ENCODE measurements around the gene CPSF7.

CPSF7 gene

DNA sequence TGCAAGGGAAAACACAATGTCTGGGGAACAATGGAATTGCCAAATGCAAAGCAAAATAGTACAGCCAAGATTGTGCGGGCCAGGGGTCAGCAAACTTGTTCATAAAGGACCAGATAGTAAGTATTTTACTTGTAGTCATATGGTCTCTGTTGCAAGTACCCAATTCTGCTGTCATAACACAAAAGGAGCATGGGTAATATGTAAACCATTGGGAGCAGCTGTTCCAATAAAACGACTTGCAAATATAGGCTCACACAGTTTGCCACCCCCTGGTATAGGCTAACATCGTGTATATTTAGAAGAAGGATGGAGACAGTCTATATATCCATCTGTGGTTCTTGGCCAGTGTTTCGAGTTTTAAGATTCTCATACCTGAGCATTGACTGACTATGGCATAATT lies 15.7 kb upstream of the CPSF7 start (continued):
- TF ChIP-seq ZNF184 (tag by site-specific recombination; IDR thresholded peaks at IDR 0.05) (no peak), ZNF596 (tag by site-specific recombination; IDR thresholded peaks at IDR 0.05) (no peak), SALL2 (tag by site-specific recombination; IDR thresholded peaks at IDR 0.05; ENCODE audit: borderline replicate concordance) (no peak)

DNA sequence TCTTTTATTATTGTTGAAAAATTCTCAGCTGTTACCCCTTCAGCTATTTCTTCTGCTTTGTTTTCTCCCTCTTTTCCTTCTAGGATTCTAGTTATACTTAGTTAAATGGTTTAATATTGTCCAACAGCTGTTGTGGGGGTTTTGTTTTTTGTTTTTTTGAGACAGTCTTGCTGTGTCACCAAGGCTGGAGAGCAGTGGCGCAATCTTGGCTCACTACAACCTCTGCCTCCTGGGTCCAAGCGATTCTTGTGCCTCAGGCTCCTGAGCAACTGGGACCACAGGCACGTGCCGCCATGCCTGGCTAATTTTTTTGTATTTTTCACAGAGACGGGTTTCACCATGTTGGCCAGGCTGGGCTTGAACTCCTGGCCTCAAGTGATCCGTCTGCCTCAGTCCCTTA lies 12.8 kb upstream of the CPSF7 start:
- CTCF ChIA-PET = interaction anchor here (1.4 to 2.0 kb wide), 2 partner anchors 35 to 74 kb away, joined by 6 to 9 read pairs; no protein-coding TSS in a partner anchor

DNA sequence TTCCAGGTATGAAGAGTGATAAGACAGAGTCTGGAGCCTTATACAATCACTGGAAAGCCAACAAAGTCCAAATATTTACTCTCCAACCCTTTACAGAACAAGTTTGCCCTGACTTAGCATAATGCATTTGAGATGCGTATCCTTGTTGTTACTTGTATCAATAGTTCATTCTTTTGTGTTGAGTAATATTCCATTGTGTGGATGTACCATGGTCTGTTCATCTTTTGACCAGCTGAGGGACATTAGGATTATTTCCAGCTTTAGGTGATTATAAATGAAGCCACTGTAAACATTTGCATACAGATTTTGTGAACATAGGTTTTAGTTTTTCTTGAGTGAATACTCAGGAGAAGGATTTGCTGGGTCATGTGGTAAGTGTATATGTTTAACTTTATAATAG lies 9.8 kb upstream of the CPSF7 start:
- TF ChIP-seq HOXA7 (CRISPR knock-in tag; IDR thresholded peaks at IDR 0.05; ENCODE audit: borderline replicate concordance) = no peak
- TF ChIP-seq ZNF596 (tag by site-specific recombination; IDR thresholded peaks at IDR 0.05) = no peak
- no peak for TF ChIP-seq KLF8 (tag by site-specific recombination; IDR thresholded peaks at IDR 0.05)
- TF ChIP-seq, protein P1, sequence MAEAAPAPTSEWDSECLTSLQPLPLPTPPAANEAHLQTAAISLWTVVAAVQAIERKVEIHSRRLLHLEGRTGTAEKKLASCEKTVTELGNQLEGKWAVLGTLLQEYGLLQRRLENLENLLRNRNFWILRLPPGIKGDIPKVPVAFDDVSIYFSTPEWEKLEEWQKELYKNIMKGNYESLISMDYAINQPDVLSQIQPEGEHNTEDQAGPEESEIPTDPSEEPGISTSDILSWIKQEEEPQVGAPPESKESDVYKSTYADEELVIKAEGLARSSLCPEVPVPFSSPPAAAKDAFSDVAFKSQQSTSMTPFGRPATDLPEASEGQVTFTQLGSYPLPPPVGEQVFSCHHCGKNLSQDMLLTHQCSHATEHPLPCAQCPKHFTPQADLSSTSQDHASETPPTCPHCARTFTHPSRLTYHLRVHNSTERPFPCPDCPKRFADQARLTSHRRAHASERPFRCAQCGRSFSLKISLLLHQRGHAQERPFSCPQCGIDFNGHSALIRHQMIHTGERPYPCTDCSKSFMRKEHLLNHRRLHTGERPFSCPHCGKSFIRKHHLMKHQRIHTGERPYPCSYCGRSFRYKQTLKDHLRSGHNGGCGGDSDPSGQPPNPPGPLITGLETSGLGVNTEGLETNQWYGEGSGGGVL (tag by site-specific recombination; IDR thresholded peaks at IDR 0.05) = no peak
- no peak for TF ChIP-seq HOXC10 (CRISPR knock-in tag; IDR thresholded peaks at IDR 0.05)
- TF ChIP-seq, protein P2, sequence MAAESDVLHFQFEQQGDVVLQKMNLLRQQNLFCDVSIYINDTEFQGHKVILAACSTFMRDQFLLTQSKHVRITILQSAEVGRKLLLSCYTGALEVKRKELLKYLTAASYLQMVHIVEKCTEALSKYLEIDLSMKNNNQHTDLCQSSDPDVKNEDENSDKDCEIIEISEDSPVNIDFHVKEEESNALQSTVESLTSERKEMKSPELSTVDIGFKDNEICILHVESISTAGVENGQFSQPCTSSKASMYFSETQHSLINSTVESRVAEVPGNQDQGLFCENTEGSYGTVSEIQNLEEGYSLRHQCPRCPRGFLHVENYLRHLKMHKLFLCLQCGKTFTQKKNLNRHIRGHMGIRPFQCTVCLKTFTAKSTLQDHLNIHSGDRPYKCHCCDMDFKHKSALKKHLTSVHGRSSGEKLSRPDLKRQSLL (tag by site-specific recombination; IDR thresholded peaks at IDR 0.05) = no peak
- TF ChIP-seq, protein P3, sequence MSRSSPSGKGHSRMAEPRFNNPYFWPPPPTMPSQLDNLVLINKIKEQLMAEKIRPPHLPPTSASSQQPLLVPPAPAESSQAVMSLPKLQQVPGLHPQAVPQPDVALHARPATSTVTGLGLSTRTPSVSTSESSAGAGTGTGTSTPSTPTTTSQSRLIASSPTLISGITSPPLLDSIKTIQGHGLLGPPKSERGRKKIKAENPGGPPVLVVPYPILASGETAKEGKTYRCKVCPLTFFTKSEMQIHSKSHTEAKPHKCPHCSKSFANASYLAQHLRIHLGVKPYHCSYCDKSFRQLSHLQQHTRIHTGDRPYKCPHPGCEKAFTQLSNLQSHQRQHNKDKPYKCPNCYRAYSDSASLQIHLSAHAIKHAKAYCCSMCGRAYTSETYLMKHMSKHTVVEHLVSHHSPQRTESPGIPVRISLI (tag by site-specific recombination; IDR thresholded peaks at IDR 0.05) = no peak
- no peak for TF ChIP-seq ZNF785 (tag by site-specific recombination; IDR thresholded peaks at IDR 0.05)
- TF ChIP-seq ZNF24 (tag by site-specific recombination; IDR thresholded peaks at IDR 0.05) = no peak
- no peak for TF ChIP-seq SCRT2 (tag by site-specific recombination; IDR thresholded peaks at IDR 0.05)
- TF ChIP-seq ZNF670 (tag by site-specific recombination; IDR thresholded peaks at IDR 0.05; ENCODE audit: low read depth) = no peak
- no peak for TF ChIP-seq ZNF600 (tag by site-specific recombination; IDR thresholded peaks at IDR 0.05)
- TF ChIP-seq ZSCAN30 (tag by site-specific recombination; IDR thresholded peaks at IDR 0.05) = no peak
- TF ChIP-seq ZNF660 (tag by site-specific recombination; IDR thresholded peaks at IDR 0.05) = no peak
- TF ChIP-seq TRIM28 (IDR thresholded peaks at IDR 0.05; ENCODE audit: borderline replicate concordance, low read length) = no peak
- no peak for TF ChIP-seq ZNF16 (tag by site-specific recombination; IDR thresholded peaks at IDR 0.05; ENCODE audit: low read depth)
- no peak overlapping the region for H3K4me3 ChIP-seq (ENCODE audit: low read depth, low read length)
- no peaks in the 10 kb centered on the region for H3K4me1 ChIP-seq (ENCODE audit: control insufficient read depth, insufficient read depth, low read length)
- H3K9me3 ChIP-seq (ENCODE audit: control insufficient read depth, insufficient read depth, low read depth, low read length) = no peaks in the 10 kb centered on the region
- H3K36me3 ChIP-seq (ENCODE audit: control insufficient read depth in 2 of 2, insufficient read depth in 1 of 2, low read length in 2 of 2) = peaks cover 36 to 82% of the 10 kb centered on the region in 2 experiments
- CTCF ChIA-PET = interaction anchor here (0.6 to 1.4 kb wide), 3 partner anchors 77 to 462 kb away, joined by 4 to 7 read pairs (median 4); no protein-coding TSS in a partner anchor
- H3K27ac ChIP-seq (ENCODE audit: extremely low read depth, low read depth, low read length) = no peak overlapping the region
- POLR2A ChIA-PET = interaction anchor here (2.0 kb wide), 1 partner anchor 10 kb away, joined by 7 read pairs; the partner anchor contains the start of genes CPSF7 and SDHAF2

More for the DNA sequence above, 12.8 kb upstream of the CPSF7 start:
- Histone ChIP-seq H3K9me3 (ENCODE audit: control insufficient read depth, insufficient read depth, low read depth, low read length) (no peaks in the 10 kb centered on the region), H3K4me3 (ENCODE audit: low read depth, low read length) (no peak overlapping the region), H3K36me3 (ENCODE audit: control insufficient read depth in 2 of 2, insufficient read depth in 1 of 2, low read length in 2 of 2) (peaks cover 32 to 91% of the 10 kb centered on the region in 2 experiments), H3K4me1 (ENCODE audit: control insufficient read depth, insufficient read depth, low read length) (no peaks in the 10 kb centered on the region), H3K27ac (ENCODE audit: extremely low read depth, low read depth, low read length) (no peak overlapping the region)
- TF ChIP-seq ZNF610 (tag by site-specific recombination; IDR thresholded peaks at IDR 0.05; ENCODE audit: borderline replicate concordance) (no peak), ZNF558 (tag by site-specific recombination; IDR thresholded peaks at IDR 0.05) (0 out of 2 replicates have a peak, but pooled peaks have one; percentile 11)
- POLR2A ChIA-PET = no interaction called here

All from HEK293 (cell line).